OCI-LY3 (cell line): Measurements from ENCODE around the gene RNF152.

Source experiments
- H2AFZ ChIP-seq: fragments of 200-600, 300-600 bp; shearing (Covaris generic); 2 replicates; pipeline ENCODE4 v1.6.0; 2014; ENCODE audit warnings: antibody characterized with exemption, low read depth, low read length
- H3K27ac ChIP-seq: fragments of 200-600, 300-600 bp; sonication (generic); 2 replicates; pipeline ENCODE4 v1.5.1; 2014; ENCODE audit warnings: mild to moderate bottlenecking, low read length, moderate library complexity, mixed read lengths
- H3K27me3 ChIP-seq: fragments of 200-600, 300-600 bp; sonication (generic); 2 replicates; pipeline ENCODE4 v1.6.1; 2014; ENCODE audit warnings: low read depth, low read length, mixed read lengths
- H3K36me3 ChIP-seq: fragments of 200-600, 300-600 bp; sonication (generic); replicated peaks from 2 replicates; pipeline ENCODE3; 2014; ENCODE audit warnings: low read depth, low read length, mixed read lengths
- H3K4me1 ChIP-seq: fragments of 300-600, 200-600 bp; sonication (generic); 2 replicates; pipeline ENCODE4 v1.6.1; 2014; ENCODE audit warnings: low read length, mixed read lengths
- H3K4me2 ChIP-seq: fragments of 200-600, 300-600 bp; sonication (generic); 2 replicates; pipeline ENCODE4 v1.6.1; 2014; ENCODE audit warnings: low read length, mixed read lengths
- H3K4me3 ChIP-seq: fragments of 300-600, 200-600 bp; sonication (generic); 2 replicates; pipeline ENCODE4 v1.5.1; 2014; ENCODE audit warnings: antibody characterized with exemption, mild to moderate bottlenecking, low read length, moderate library complexity
- H3K79me2 ChIP-seq: fragments of 300-600, 200-600 bp; shearing (Covaris generic); 2 replicates; pipeline ENCODE4 v1.6.1; 2014; ENCODE audit warnings: mild to moderate bottlenecking, low read length, mixed read lengths
- H3K9ac ChIP-seq: fragments of 300-600, 200-600 bp; shearing (Covaris generic); 2 replicates; pipeline ENCODE4 v1.6.0; 2014; ENCODE audit warnings: mild to moderate bottlenecking, low read length, moderate library complexity
- H3K9me3 ChIP-seq: fragments of 200-600, 300-600 bp; shearing (Covaris generic); 2 replicates; pipeline ENCODE4 v1.6.1; 2014; ENCODE audit warnings: low read length, mixed read lengths; ENCODE audit not compliant: insufficient read depth
- H4K20me1 ChIP-seq: fragments of 200-600, 300-600 bp; sonication (generic); 2 replicates; pipeline ENCODE4 v1.6.1; 2016; ENCODE audit warnings: low read length, mixed read lengths; ENCODE audit not compliant: insufficient read depth
- EZH2phosphoT487 ChIP-seq: fragments of 200-600 bp; shearing (Covaris generic); IDR thresholded peaks from 2 replicates; pipeline ENCODE4 v1.6.1; 2018; ENCODE audit warnings: antibody characterized with exemption, mixed run types, low read depth
- TF ChIP-seq, protein P1 (sequence below): fragments of 200-600, 300-600 bp; sonication (generic); IDR thresholded peaks from 2 replicates; pipeline ENCODE4 v1.5.1; 2014; ENCODE audit warnings: antibody characterized with exemption, low read length, low read depth

RNF152 gene

DNA sequence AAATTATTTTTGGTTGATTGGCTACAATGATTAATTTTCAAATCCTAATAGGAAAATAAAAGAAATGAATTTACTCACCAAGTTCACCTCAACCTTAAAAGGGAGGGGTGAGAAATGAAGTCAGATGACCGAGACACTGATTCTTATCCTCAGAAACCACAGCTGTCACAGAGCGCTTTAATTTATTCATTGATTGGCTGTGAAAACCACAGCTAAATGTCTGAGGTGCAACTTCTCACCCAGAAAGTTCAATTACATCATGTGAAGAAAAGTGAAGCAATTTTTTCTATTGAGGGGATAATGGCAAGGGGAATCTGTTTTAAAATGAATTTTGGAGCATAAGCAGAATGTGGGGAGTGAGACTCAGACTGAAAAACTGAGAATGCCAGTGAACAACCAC is 128.4 kb downstream of the RNF152 start:
- Histone ChIP-seq H3K27me3 (peaks cover 79% of the 10 kb centered on the region), H3K9ac (no peak overlapping the region), H3K9me3 (0 out of 2 replicates have a peak, but pooled peaks cover 6% of the 10 kb centered on the region), H3K27ac (no peak overlapping the region), H4K20me1 (no peaks in the 10 kb centered on the region), H3K4me2 (peak overlapping the region; percentile 16), H3K4me3 (no peak overlapping the region), H3K36me3 (no peaks in the 10 kb centered on the region), H2AFZ (no peak overlapping the region), H3K4me1 (peaks cover 16% of the 10 kb centered on the region), H3K79me2 (no peaks in the 10 kb centered on the region)
- TF ChIP-seq, protein P1, sequence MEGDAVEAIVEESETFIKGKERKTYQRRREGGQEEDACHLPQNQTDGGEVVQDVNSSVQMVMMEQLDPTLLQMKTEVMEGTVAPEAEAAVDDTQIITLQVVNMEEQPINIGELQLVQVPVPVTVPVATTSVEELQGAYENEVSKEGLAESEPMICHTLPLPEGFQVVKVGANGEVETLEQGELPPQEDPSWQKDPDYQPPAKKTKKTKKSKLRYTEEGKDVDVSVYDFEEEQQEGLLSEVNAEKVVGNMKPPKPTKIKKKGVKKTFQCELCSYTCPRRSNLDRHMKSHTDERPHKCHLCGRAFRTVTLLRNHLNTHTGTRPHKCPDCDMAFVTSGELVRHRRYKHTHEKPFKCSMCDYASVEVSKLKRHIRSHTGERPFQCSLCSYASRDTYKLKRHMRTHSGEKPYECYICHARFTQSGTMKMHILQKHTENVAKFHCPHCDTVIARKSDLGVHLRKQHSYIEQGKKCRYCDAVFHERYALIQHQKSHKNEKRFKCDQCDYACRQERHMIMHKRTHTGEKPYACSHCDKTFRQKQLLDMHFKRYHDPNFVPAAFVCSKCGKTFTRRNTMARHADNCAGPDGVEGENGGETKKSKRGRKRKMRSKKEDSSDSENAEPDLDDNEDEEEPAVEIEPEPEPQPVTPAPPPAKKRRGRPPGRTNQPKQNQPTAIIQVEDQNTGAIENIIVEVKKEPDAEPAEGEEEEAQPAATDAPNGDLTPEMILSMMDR, result no peak
- TF ChIP-seq EZH2phosphoT487, result peak; percentile 79

DNA sequence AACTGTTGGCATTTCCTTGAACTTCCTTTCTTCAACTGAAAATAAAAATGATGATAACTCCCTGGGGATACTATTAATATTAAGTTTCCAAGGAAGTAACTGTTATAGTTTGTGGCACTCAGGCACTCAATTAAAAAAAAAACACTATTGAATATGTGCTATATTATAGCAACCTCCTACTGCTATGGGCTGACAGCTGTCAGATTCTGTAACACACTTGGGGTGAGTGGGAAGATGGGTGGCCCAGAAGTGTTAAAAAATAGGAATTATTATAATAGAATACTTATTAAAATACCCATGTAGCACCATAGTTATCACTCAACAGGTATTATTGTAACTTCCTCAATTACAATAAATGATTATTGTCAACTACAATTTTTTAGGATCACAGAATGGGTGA is 130.9 kb downstream of the RNF152 start:
- no peak for TF ChIP-seq EZH2phosphoT487
- TF ChIP-seq, protein P1, result no peak
- Histone ChIP-seq H3K27me3 (peaks cover 90% of the 10 kb centered on the region), H3K4me2 (no peak overlapping the region), H3K9me3 (0 out of 2 replicates have a peak, but pooled peaks cover 7% of the 10 kb centered on the region), H3K27ac (no peak overlapping the region), H3K36me3 (no peaks in the 10 kb centered on the region), H3K9ac (no peak overlapping the region), H2AFZ (no peak overlapping the region), H3K4me1 (peaks cover 16% of the 10 kb centered on the region), H3K79me2 (no peaks in the 10 kb centered on the region), H4K20me1 (no peaks in the 10 kb centered on the region), H3K4me3 (no peak overlapping the region)
